Measurements from ENCODE around the gene PRDM10.

Gene PRDM10

GRCh38 chr11:130008326-130008725 lies 5.7 kb upstream of the PRDM10 start:
- no peaks in the 10 kb centered on the region for H3K27me3 ChIP-seq (ENCODE audit: insufficient read depth, low read length)
- H3K79me2 ChIP-seq (ENCODE audit: insufficient read depth, low read length): no peaks in the 10 kb centered on the region
- H3K4me2 ChIP-seq (ENCODE audit: low read length): no peak overlapping the region
- H3K27ac ChIP-seq (ENCODE audit: low read depth, low read length, poor library complexity, severe bottlenecking): no peak overlapping the region
- H3K4me3 ChIP-seq (ENCODE audit: low read depth, low read length, poor library complexity, severe bottlenecking): no peak overlapping the region
- no peaks in the 10 kb centered on the region for H3F3A ChIP-seq (ENCODE audit: insufficient read depth, low read length)
- H3K9me2 ChIP-seq (ENCODE audit: low read depth, low read length): no peaks in the 10 kb centered on the region
- no peaks in the 10 kb centered on the region for H3K9me3 ChIP-seq (ENCODE audit: low read length)
- H4K20me1 ChIP-seq (ENCODE audit: insufficient read depth, low read length): no peaks in the 10 kb centered on the region
- peaks cover 15% of the 10 kb centered on the region for H3K4me1 ChIP-seq (ENCODE audit: insufficient read depth, low read length, severe bottlenecking)
- H3K9ac ChIP-seq (ENCODE audit: low read length): no peak overlapping the region
- H2AFZ ChIP-seq (ENCODE audit: low read length): no peak overlapping the region
- no peak for TF ChIP-seq CTCF (IDR thresholded peaks at IDR 0.05; ENCODE audit: low read length)
- TF ChIP-seq EZH2 (IDR thresholded peaks at IDR 0.05; ENCODE audit: borderline replicate concordance, low read length): no peak
- H3K36me3 ChIP-seq (ENCODE audit: insufficient read depth, low read length): no peaks in the 10 kb centered on the region

GRCh38 chr11:130006929-130007328 lies 4.3 kb upstream of the PRDM10 start:
- TF ChIP-seq CTCF (IDR thresholded peaks at IDR 0.05; ENCODE audit: low read length): no peak
- no peak for TF ChIP-seq EZH2 (IDR thresholded peaks at IDR 0.05; ENCODE audit: borderline replicate concordance, low read length)
- no peaks in the 10 kb centered on the region for H3K79me2 ChIP-seq (ENCODE audit: insufficient read depth, low read length)

GRCh38 chr11:130003717-130004001 lies 1.0 kb upstream of the PRDM10 start:
- no peaks in the 10 kb centered on the region for H3K9me3 ChIP-seq (ENCODE audit: low read length)
- peak overlapping the region; percentile 99 for H3K9ac ChIP-seq (ENCODE audit: low read length)
- TF ChIP-seq EZH2 (IDR thresholded peaks at IDR 0.05; ENCODE audit: borderline replicate concordance, low read length): no peak
- H2AFZ ChIP-seq (ENCODE audit: low read length): no peak overlapping the region
- no peaks in the 10 kb centered on the region for H3F3A ChIP-seq (ENCODE audit: insufficient read depth, low read length)
- H3K27me3 ChIP-seq (ENCODE audit: insufficient read depth, low read length): no peaks in the 10 kb centered on the region
- H4K20me1 ChIP-seq (ENCODE audit: insufficient read depth, low read length): no peaks in the 10 kb centered on the region
- H3K27ac ChIP-seq (ENCODE audit: low read depth, low read length, poor library complexity, severe bottlenecking): peak overlapping the region; percentile 97
- peak overlapping the region; percentile 85 for H3K4me3 ChIP-seq (ENCODE audit: low read depth, low read length, poor library complexity, severe bottlenecking)
- peaks cover 26% of the 10 kb centered on the region for H3K79me2 ChIP-seq (ENCODE audit: insufficient read depth, low read length)
- no peaks in the 10 kb centered on the region for H3K36me3 ChIP-seq (ENCODE audit: insufficient read depth, low read length)
- H3K9me2 ChIP-seq (ENCODE audit: low read depth, low read length): no peaks in the 10 kb centered on the region
- H3K4me1 ChIP-seq (ENCODE audit: insufficient read depth, low read length, severe bottlenecking): peaks cover 40% of the 10 kb centered on the region
- peak overlapping the region; percentile 92 for H3K4me2 ChIP-seq (ENCODE audit: low read length)

More at GRCh38 chr11:130006929-130007328, 4.3 kb upstream of the PRDM10 start:
- Histone ChIP-seq H3K4me2 (ENCODE audit: low read length) (no peak overlapping the region), H3K36me3 (ENCODE audit: insufficient read depth, low read length) (no peaks in the 10 kb centered on the region), H3K9ac (ENCODE audit: low read length) (no peak overlapping the region), H3K27ac (ENCODE audit: low read depth, low read length, poor library complexity, severe bottlenecking) (no peak overlapping the region), H2AFZ (ENCODE audit: low read length) (no peak overlapping the region), H3F3A (ENCODE audit: insufficient read depth, low read length) (no peaks in the 10 kb centered on the region), H3K9me3 (ENCODE audit: low read length) (no peaks in the 10 kb centered on the region), H3K27me3 (ENCODE audit: insufficient read depth, low read length) (no peaks in the 10 kb centered on the region), H4K20me1 (ENCODE audit: insufficient read depth, low read length) (no peaks in the 10 kb centered on the region), H3K4me3 (ENCODE audit: low read depth, low read length, poor library complexity, severe bottlenecking) (no peak overlapping the region), H3K9me2 (ENCODE audit: low read depth, low read length) (no peaks in the 10 kb centered on the region), H3K4me1 (ENCODE audit: insufficient read depth, low read length, severe bottlenecking) (peaks cover 15% of the 10 kb centered on the region)

All from OCI-LY1 (cell line).